ENCODE results near the gene ROR2.

Gene ROR2

DNA sequence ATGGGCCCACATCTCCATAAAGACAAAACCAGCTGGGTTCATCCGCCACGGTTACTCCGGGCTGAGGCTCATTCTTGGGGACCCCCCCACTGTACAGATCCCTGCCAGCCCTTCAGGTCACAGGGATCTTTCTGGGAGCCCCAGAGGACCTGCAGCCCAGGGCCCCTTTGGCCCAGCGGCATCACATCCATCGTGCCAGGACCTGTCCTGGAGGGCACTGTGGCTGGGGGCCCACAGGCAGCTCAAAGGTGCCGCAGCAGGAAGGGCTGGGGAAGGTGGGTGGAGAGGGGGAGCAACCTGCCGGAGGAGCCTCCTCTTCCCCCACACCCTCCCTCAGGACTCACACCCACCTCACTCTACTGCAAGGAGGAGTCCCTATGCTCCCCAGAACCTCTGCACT lies 252.8 kb downstream of the ROR2 start:
- H3K9me3 ChIP-seq (ENCODE audit: insufficient read depth, low read length, severe bottlenecking) = no peaks in the 10 kb centered on the region
- ATAC-seq (ENCODE audit: insufficient read depth, low read depth) (no peak), DNase-seq (no peak)
- no peak overlapping the region for H3K9ac ChIP-seq (ENCODE audit: low read depth, low read length)
- H3K4me2 ChIP-seq (ENCODE audit: insufficient read depth, low read length) = no peak overlapping the region
- no peak overlapping the region for H2AFZ ChIP-seq (ENCODE audit: low read depth, low read length)
- no peak overlapping the region for H3K27ac ChIP-seq (ENCODE audit: low read length)
- no peak overlapping the region for H3K4me3 ChIP-seq (ENCODE audit: low read depth in 1 of 2, low read length in 2 of 2)
- no peaks in the 10 kb centered on the region for H3K79me2 ChIP-seq (ENCODE audit: insufficient read depth, low read length)
- TF ChIP-seq, protein P1, sequence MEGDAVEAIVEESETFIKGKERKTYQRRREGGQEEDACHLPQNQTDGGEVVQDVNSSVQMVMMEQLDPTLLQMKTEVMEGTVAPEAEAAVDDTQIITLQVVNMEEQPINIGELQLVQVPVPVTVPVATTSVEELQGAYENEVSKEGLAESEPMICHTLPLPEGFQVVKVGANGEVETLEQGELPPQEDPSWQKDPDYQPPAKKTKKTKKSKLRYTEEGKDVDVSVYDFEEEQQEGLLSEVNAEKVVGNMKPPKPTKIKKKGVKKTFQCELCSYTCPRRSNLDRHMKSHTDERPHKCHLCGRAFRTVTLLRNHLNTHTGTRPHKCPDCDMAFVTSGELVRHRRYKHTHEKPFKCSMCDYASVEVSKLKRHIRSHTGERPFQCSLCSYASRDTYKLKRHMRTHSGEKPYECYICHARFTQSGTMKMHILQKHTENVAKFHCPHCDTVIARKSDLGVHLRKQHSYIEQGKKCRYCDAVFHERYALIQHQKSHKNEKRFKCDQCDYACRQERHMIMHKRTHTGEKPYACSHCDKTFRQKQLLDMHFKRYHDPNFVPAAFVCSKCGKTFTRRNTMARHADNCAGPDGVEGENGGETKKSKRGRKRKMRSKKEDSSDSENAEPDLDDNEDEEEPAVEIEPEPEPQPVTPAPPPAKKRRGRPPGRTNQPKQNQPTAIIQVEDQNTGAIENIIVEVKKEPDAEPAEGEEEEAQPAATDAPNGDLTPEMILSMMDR (IDR thresholded peaks at IDR 0.05; ENCODE audit: borderline replicate concordance, extremely low read depth, low read length, poor library complexity, severe bottlenecking) = no peak
- no peaks in the 10 kb centered on the region for H3K27me3 ChIP-seq (ENCODE audit: insufficient read depth, low read length, poor library complexity)
- no peaks in the 10 kb centered on the region for H3K4me1 ChIP-seq (ENCODE audit: insufficient read depth, low read length)
- H3K36me3 ChIP-seq (ENCODE audit: insufficient read depth, low read length) = no peaks in the 10 kb centered on the region
- H4K20me1 ChIP-seq (ENCODE audit: insufficient read depth, low read length) = no peaks in the 10 kb centered on the region

DNA sequence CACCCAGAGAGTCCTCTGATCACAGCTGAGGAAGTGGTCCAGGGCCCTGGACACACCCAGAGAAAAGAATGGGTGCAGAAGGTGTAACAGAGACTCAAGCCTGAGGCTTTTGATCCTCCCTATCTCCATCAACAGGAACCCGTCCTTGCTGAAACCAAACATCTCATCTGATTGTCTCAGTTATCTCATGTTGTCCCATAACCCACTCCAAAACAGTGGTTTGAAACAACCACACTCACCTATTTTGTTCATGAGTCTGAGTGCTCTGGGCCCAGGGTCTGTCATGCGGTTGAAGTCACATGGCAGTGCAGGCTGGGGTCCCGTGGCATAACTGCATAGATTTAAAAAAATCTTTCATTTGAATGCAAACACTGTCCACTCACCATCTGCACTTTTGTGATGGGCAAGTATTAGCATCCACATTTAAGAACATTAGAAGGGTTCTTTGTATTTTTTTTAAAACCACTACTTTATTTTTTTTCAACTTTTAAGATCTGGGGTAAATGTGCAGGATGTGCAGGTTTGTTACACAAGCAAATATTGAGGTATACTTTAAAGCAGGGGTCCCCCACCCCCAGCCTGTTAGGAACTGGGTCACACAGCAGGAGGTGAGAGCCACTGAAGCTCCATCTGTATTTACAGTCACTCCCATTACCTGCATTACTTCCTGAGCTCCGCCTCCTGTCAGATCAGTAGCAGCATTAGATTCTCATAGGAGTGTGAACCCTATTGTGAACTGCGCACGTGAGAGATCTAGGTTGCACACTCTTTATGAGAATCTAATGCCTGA lies 255.8 kb downstream of the ROR2 start:
- no peak overlapping the region for H3K27ac ChIP-seq (ENCODE audit: low read length)
- no peak overlapping the region for H3K4me3 ChIP-seq (ENCODE audit: low read depth in 1 of 2, low read length in 2 of 2)
- no peaks in the 10 kb centered on the region for H3K9me3 ChIP-seq (ENCODE audit: insufficient read depth, low read length, severe bottlenecking)
- no peaks in the 10 kb centered on the region for H3K36me3 ChIP-seq (ENCODE audit: insufficient read depth, low read length)
- TF ChIP-seq, protein P1 (IDR thresholded peaks at IDR 0.05; ENCODE audit: borderline replicate concordance, extremely low read depth, low read length, poor library complexity, severe bottlenecking) = no peak
- no peak for TF ChIP-seq EZH2 (IDR thresholded peaks at IDR 0.05; ENCODE audit: borderline replicate concordance, low read depth, low read length, severe bottlenecking)
- H3K4me2 ChIP-seq (ENCODE audit: insufficient read depth, low read length) = no peak overlapping the region
- ATAC-seq (ENCODE audit: insufficient read depth, low read depth) = no peak
- H3K27me3 ChIP-seq (ENCODE audit: insufficient read depth, low read length, poor library complexity) = no peaks in the 10 kb centered on the region
- DNase-seq = no peak
- no peak overlapping the region for H3K9ac ChIP-seq (ENCODE audit: low read depth, low read length)
- H4K20me1 ChIP-seq (ENCODE audit: insufficient read depth, low read length) = no peaks in the 10 kb centered on the region
- no peak overlapping the region for H2AFZ ChIP-seq (ENCODE audit: low read depth, low read length)
- H3K79me2 ChIP-seq (ENCODE audit: insufficient read depth, low read length) = no peaks in the 10 kb centered on the region
- H3K4me1 ChIP-seq (ENCODE audit: insufficient read depth, low read length) = no peaks in the 10 kb centered on the region

DNA sequence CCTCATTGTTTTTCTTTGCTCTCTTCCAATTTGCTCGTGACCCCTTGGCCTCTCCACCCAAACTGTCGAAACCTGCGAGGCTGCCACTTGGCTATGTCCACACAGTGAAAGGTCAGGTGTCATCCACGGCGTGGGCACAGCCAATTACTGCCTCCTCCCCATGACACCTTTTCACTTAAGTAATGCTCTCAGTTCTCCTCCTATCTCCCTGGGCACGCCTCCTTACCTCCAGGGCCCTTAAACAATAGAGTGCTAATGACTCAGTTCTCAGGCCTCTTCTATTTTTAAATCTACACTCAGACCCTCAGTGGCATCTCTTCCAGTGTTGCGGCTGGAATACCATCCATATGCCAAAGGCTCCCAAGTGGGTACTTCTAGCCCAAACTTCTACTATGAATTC lies 256.8 kb downstream of the ROR2 start:
- H3K27ac ChIP-seq (ENCODE audit: low read length) = no peak overlapping the region
- no peak overlapping the region for H3K4me2 ChIP-seq (ENCODE audit: insufficient read depth, low read length)
- H2AFZ ChIP-seq (ENCODE audit: low read depth, low read length) = no peak overlapping the region

DNA sequence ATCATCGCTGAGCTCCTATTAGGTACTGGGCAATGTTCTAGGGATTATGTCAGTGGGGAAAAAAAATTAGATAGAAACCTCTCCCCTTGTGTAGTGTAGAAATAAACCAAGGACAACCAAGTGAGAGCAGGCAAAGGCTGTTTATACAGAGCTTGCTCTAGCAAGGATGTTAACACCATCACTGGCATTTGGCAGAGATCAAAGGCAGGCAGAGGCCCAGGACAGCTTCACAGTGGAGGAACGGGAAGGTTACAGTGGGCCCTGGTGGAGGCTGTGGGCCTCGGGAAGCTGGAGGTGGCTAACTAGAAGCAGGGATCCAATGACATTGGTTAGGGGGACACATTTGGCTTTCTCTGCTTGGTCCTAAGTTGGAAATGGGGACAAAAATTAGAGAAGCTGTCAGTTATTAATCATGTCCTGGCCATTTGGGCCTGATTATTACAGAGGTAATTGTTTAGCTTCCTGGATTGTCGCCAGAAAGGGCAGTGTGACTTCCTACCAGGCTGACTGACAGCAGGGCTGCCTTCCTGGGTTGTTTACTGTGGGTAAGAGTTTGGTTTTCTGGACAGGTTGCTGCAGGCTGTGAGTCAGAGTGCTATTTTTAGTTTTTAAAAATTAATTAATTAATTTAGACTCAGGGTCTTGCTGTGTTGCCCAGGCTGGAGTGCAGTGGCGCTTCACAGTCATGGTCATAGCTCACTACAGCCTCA lies 259.3 kb downstream of the ROR2 start:
- ATAC-seq (ENCODE audit: insufficient read depth, low read depth) (no peak), DNase-seq (no peak)
- Histone ChIP-seq H3K4me2 (ENCODE audit: insufficient read depth, low read length) (no peak overlapping the region), H2AFZ (ENCODE audit: low read depth, low read length) (no peak overlapping the region), H3K27me3 (ENCODE audit: insufficient read depth, low read length, poor library complexity) (no peaks in the 10 kb centered on the region), H3K4me1 (ENCODE audit: insufficient read depth, low read length) (no peaks in the 10 kb centered on the region), H3K27ac (ENCODE audit: low read length) (no peak overlapping the region), H3K36me3 (ENCODE audit: insufficient read depth, low read length) (no peaks in the 10 kb centered on the region), H3K79me2 (ENCODE audit: insufficient read depth, low read length) (no peaks in the 10 kb centered on the region), H3K9ac (ENCODE audit: low read depth, low read length) (no peak overlapping the region), H4K20me1 (ENCODE audit: insufficient read depth, low read length) (no peaks in the 10 kb centered on the region), H3K9me3 (ENCODE audit: insufficient read depth, low read length, severe bottlenecking) (no peaks in the 10 kb centered on the region), H3K4me3 (ENCODE audit: low read depth in 1 of 2, low read length in 2 of 2) (no peak overlapping the region)
- TF ChIP-seq, protein P1 (IDR thresholded peaks at IDR 0.05; ENCODE audit: borderline replicate concordance, extremely low read depth, low read length, poor library complexity, severe bottlenecking) = no peak
- no peak for TF ChIP-seq EZH2 (IDR thresholded peaks at IDR 0.05; ENCODE audit: borderline replicate concordance, low read depth, low read length, severe bottlenecking)

More for the DNA sequence above, 256.8 kb downstream of the ROR2 start:
- Histone ChIP-seq H3K4me1 (ENCODE audit: insufficient read depth, low read length) (no peaks in the 10 kb centered on the region), H3K36me3 (ENCODE audit: insufficient read depth, low read length) (no peaks in the 10 kb centered on the region), H3K27me3 (ENCODE audit: insufficient read depth, low read length, poor library complexity) (no peaks in the 10 kb centered on the region), H3K79me2 (ENCODE audit: insufficient read depth, low read length) (no peaks in the 10 kb centered on the region), H3K4me3 (ENCODE audit: low read depth in 1 of 2, low read length in 2 of 2) (no peak overlapping the region), H3K9ac (ENCODE audit: low read depth, low read length) (no peak overlapping the region), H4K20me1 (ENCODE audit: insufficient read depth, low read length) (no peaks in the 10 kb centered on the region), H3K9me3 (ENCODE audit: insufficient read depth, low read length, severe bottlenecking) (no peaks in the 10 kb centered on the region)
- no peak for ATAC-seq (ENCODE audit: insufficient read depth, low read depth)
- no peak for DNase-seq
- no peak for TF ChIP-seq EZH2 (IDR thresholded peaks at IDR 0.05; ENCODE audit: borderline replicate concordance, low read depth, low read length, severe bottlenecking)
